HG03097 (cell line): ENCODE measurements around the gene ANG.
A peak's percentile ranks its signal among the peaks of the same experiment; 100 is the strongest.

Experiments used
- ATAC-seq: cut with Tn5 transposase; IDR thresholded peaks from one replicate; pipeline ENCODE4 v1.9.1; 2021; ENCODE audit not compliant: unreplicated experiment, low FRiP score

Gene ANG

DNA sequence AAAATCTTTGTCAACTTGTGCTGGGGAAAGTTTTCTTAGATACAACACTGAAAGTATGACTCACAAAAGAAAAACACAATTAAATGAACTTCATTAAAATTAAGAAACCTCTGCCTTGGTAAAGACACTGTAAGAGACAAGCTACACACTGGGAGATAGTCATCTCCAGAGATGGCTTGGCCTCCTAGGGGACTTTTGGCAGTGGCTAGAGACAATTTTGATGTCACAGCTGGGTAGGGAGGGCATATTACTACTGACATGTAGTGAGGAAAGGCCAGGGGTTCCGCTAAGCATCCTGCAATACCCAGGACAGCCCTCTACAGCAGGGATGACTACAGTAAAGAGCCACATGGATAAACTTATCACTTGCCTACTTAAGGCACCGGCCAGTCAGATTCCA, 12.9 kb upstream of the ANG start:
- ATAC-seq, result no peak

DNA sequence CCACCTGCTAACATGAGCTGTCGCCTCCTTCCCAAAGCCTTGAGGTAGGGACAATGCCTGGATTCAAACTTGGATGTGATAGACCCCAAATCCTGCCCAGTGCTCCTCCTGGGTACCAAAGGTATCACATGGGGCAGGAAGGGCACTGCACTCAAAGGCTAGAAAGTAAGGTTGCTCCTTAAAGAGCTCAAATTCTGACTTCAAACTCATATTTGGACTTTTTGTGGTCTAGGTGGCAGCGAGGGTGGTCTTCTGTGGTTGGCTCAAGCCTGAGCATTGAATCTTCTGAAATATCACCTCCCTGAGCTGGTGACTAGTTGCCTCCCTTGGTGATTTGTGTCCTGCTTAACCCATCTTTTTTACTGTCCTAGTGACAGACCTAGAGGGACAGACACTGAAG, 12.5 kb upstream of the ANG start:
- no peak for ATAC-seq

DNA sequence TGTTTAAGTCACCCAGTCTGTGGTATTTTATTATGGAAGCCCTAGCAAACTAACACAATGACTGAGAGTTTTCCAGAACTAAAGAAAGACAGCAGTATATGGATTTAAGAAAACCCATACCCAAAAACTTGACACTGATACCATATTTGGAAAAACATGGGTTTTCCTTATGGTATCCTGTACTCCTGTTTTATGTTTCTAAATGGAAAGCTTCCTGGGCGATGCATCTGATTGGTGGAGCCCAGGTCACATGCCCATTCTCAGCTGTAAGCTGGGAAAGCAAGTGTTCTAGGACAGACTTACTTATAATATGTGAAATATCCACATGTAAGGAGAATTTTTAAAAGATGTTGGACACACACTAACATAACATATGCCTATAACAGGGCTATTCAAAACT, 8.7 kb upstream of the ANG start:
- ATAC-seq, result no peak

DNA sequence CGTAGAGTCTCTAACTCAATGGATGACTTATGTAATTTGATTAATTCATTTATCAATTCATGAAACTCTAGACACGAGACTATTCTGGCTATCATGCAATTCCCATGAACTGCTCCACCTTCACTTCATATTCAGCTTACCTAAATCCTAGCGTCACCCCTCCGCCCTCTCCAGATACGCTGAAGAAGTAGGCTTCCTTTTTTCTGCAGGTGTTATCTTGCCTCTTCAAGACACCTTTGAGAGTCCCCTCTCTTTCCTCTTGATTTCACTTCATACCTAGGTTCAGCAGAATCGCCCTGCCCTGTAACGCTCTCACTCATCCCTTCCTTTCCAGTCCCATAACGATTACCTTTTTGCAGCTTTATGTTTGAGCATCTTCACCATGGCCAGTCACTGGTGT, 8.2 kb upstream of the ANG start:
- ATAC-seq, result no peak

DNA sequence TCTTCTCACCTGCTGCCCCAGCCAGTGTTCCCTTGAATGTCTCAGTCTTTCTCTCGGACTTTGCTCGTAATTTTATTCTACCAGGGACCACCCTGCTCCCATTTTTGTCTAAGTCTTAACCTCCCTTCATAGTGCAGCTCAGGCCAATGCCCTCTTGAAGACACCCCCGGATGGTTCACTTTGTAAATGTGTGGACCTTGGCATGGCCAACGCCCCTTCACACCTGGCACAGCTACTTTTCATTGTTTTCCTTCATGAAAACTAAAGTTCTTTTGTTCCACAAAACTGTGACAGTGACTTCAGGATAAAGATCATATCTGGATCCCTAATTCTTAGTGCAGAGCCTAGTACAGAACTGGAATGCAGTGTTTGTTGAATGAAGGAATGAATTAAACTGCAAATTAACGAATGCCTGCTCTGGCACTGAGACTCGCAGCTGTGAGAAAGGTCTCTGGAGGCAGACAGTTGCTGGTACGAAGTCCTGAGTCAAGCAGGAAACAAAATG, 7.7 kb upstream of the ANG start:
- peak; percentile 25 for ATAC-seq

DNA sequence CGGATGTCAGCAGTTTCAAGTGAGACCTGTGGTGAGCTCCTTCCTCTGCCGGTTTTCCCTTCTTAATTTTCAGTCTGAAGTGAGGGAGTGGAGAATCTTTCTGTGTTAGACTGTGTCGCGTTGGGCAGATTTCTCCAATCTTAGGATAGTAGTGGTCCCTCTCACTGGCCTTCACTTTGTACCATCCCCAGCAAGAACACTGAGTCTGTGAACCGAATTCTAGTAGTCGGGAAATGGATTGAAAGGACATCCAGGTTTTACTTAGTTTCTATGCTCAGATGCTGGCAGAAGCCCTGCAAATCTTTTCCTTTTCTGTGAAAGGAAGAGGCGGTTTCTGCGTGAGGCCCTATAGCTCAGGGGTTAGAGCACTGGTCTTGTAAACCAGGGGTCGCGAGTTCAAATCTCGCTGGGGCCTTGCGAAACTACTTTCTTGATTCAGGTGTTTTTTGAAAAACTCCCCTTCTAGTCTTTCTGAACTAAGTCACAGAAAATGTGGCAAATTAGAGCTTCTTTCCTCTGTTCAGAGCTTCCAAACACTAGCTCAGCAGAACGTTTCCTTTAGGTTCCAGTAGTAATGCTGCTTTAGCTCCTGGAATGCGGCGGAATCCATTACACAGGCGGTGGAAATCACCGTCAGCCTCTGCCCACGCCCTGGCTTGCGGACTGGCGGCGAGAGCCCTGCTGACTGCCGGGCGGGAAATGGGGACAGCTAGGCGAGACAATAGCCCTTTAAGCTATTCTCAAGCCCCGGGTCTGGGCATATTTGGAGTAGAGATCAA, 7.0 kb upstream of the ANG start:
- ATAC-seq, result peak; percentile 28

DNA sequence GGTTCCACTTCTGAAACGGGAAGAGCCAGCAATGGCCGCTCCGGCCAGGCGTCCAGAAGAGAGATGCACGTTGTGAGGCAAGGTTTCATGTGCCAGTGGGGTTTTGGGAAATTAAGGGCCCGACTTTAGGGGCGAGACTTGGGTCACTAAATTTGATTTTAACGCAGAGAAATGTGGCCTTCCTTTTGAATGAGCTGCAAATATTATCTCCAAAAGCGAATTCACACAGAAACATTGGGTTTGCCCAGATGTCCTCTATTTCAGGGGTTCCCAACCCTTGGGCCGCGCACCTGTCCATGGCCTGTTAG, 6.5 kb upstream of the ANG start:
- no peak for ATAC-seq

DNA sequence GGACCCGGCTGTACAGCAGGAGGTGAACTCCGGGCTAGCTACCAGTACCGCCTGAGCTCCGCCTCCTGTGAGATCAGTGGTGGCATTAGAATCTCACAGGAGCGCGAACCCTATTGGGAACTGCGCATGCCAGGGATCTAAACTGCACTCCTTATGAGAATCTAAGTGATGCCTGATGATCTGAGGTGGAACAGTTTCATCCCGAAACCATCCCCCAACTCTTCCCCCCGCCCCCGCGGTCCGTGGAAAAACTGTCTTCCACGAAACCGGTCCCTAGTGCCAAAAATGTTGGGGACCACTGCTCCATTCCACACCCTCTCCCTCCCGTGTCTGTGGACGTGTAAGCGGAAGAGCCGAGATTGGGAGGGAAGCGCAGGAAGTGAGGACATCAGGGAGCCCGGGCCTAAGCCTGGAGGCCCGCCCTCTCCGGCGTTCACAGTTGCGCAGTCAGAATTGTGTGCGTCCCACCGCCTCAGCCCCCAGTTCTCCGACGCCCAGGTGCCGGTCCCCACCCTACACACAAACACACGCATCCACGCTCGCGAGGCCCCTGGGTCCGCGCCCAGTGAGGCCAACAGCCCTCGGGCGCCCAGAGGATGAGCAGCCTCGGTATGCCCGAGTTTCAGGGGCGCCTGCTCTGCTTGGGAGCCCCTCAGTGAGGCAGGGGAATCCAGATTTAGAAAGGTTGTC, 6.0 kb upstream of the ANG start:
- ATAC-seq, result peak; percentile 38

DNA sequence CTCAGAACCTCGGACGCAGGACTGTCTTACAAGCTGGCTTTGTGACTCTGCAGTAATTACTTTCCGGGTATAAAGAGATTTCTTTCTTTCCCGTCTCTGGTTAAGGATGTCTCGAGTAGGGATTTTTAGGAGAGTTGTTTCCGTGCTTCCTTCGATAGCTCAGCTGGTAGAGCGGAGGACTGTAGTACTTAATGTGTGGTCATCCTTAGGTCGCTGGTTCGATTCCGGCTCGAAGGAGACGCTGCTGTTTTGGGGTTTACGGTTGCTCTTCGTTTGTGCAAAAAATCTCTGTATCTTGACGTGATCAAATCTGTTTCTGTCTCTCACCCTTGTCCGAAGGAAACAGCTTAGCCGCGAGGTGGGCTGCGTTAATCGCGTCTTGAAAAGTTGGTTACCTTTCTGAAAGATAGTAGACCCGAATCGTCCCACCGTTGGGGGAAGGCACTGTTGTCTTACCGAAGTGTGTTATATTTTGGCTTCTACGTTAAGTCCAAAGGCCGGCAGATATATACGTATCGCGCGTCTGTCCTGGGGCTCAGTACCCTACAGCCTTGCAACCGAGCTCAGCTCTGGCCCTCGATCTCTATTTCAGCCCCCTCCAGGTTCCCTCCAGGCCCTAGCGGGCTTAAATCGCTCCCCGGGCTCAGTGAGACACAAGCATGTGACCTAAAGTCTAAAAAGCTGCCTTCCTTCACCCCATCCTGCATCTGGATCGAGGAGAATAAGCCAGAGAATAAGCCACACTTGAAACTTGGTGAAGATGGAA, 5.3 kb upstream of the ANG start:
- peak; percentile 15 for ATAC-seq

DNA sequence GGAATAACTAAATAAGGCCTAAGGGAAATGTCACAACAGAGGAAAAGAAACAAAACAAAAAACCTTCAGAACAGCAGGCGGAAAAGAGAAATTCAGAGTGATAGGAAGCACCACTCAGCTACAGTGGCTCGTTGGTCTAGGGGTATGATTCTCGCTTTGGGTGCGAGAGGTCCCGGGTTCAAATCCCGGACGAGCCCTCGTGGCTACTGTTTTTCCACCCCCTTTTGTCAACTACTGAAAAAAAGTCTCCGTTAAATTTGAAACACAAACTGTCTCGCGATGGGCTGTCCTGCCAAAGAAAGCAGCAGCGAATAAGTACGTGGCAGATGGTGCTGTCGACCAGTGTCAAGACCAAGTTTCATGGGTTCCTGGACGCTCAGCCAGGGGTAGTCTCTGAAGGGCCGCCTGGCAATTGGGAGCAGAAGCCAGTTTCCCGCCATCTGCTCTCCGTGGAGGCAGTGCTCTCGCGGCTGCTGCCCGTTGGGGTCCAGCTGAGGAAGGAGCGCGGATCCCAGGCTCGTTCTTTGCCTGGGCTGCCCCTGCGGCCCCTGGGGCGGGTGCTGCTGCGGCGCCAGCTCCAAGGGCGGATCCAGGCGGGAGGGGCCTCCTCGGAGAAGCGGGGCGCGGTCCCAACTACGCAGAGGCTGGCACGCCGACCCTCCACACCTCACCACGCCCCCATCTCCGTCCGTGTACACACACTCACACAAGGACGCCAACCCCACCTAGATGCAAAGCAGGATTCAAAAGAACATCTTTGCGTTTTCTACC, 4.5 kb upstream of the ANG start, which contains the start of gene RNASE4:
Gene RNASE4 (plus strand): TSS at position 670 of the 771 bp plus-strand sequence. CDS start 14,812 bp downstream, outside the sequence.
- peak; percentile 26 for ATAC-seq

DNA sequence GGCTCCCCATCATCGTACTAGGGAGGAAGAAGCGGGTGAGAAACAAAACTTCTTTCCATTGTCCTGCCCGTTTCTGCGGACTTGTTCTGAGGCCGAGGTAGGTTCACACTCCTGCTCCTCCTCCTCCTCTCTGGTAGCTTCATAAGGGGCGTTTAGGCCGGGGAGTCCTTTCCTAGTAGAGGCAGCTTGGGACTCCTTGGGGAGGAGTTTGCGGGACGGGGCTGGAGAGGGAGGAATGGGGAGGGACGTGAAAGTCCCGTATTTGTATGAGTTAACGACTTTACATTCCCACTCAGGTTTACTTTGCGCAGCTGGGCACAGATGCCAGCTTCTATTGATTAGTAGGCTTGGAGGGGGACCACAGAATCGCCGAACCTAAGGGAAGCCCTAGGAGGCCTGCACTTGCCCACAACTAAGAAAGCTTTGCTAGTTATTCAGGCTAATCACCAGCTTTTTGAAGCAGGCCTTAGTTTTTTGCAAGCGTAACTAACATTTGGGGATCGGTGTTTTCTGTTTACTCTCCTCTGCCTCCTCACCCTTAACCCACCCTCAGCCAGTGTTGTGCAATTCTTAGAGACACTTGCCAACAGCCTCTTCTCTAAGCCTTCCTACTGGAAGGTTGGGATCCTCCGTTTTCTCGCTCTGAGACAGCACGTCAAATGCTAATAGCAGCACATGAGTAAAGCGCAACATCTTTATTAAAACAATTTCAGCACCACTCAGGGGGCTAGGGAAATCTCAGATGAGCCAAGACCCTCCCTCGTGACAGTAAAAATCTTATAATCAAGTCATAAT, 3.7 kb upstream of the ANG start:
- ATAC-seq, result no peak

DNA sequence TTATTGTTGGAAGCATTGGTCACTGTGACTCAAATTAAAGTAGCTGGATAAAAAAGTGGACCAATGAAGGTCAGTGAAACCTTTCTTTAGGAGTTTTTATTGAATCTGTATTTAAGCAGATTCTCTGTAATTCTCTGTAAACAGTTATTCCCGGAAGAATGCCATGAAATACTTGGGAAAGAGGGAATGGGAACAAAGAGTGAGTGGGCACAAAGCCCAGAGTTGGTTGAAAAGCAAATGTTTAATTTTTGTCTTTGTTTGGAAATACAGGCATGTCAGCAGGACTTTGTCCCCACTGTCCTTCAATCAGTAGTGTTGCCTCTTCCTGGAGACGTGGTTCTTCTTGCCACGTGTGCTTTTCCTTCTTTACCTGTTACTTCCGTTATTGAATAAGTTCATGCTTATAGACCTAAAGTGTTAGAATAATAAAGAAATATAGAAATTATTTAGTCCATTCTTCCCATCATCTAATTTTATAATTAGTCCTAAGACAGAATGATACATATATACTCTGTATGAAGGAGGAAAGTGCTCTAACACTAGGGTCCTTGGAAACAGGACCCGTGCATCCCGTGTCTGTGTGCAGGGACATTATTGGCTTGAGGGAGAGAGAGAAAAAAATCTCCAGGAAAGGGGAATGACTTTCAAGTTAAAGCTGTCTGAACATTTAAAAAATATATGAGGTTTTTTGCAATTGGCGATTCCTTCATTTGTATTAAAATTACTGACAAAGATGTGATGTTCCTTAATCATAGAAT, 2.0 kb upstream of the ANG start:
- no peak for ATAC-seq

DNA sequence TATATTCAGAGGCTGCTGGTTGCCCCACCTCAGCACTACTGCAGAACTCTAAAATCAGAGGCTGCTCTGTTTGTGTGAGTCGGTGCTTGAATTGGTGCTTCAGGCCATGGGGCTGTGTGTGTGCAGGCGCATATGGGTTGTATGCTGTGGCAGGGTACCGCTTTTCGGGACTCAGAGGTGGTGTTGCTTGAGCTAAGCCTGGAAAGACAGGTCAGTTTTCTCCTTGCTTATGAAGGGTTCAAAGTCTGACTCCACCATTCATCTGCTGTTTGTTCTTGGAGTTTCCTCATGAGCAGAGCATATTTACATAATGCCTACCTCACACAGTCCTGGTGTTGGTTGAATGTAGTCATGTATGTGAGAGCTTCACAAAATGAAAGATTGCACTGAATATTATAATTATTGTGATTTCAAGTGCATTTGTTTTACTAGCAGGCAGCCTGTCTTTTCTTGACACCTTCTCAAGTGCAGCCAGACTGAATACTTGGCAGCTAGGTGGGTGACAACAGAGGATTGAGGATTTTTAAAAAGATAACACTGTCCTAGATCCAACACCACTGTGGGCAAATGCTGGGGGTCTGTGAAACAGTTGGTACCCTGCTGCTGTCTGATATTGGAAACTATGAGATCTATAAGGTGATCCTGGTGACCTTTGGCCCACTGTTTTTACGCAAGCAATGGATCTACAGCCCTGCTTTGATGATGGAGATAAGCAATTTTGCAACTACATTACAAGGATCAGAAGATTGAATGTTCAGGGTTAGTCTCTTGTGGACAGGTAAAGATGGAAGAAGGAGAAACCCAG, 1.0 kb upstream of the ANG start:
- ATAC-seq, result no peak

DNA sequence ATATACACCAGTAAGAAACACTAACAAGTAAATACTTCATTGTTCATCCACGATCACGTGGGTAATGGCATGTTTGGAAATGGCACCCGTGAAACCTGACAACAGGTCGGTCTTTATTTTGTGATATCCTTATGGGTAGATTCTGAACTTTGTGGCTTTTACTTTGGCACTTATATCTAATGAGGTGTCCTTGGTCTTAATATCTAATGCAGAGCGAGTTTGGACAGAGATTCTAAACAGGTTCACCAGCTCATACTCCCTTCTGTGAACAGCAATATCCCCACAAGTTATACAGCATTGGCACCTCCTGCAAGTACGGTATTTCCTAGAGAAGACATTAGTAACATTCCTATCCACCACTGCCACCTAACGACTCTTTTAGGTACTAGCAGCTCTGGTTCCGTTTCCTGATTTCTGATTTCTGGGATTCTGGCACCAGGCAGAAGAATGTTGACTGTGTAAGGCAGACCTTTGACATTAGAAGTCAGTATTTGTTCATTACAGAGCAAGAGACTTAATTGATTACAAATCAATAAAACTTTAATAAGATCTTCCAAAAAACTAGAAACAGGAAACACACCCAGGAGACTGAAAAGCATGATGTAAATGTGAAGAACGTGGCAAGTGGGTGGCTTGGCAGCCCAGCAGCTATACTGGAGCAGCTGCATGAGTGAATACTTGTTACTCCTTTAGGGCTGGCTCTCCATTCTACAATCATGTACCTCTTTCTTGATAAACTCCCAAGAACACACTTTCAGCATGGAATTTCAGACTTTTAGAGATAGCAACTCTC, 2.5 kb downstream of the ANG start:
- peak; percentile 58 for ATAC-seq

DNA sequence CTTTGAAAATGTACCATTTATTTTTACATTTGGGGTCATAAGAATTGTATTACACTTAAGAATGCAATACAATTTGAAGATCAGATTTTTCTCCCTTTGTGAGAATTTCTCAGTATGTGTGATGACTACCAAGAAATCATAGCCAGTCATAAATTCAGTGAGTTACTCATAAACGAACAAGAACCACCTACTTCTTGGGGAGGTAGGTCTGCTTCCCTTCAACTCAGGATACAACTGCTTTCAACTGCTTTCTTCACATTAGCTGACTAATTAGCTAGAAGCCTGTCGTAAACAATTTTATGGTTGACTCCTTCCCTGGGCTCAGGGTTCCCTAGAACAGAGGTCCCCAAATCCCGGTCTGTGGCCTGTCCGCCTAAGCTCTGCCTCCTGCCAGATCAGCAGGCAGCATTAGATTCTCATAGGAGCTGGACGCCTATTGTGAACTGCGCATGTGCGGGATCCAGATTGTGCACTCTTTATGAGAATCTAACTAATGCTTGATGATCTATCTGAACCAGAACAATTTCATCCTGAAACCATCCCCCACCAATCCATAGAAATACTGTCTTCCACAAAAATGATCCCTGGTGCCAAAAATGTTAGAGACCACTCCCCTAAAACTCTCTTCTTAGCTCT, 3.7 kb downstream of the ANG start:
- ATAC-seq, result no peak

DNA sequence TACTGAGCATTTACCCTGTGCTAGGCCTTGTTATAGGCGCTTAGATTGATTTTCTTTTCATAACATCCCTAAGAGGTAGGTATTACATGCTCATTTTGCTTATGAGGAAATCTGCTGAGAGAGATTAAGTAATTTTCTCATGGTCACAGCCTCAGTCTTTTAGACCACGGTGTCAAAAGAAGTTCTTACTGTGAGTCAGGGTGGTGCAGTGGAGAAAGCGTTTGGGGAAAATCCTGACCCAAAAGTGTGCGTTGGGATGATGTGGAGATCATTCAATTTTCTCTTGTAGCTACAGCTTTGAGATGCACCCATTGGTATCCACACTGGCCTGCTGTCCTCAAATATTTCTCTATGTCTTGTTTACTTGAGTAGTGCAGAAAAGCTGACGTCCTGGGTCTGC, 8.2 kb downstream of the ANG start:
- no peak for ATAC-seq
